HTERT RPE-1 (cell line): ENCODE measurements around the gene PRICKLE2.

Experiments
- in situ Hi-C: fragments of 300-500 bp; cut with MboI; formaldehyde crosslinking; loops from 4 replicates; pipeline ENCODE4 v1.14.3; 2020; ENCODE audit warnings: low sequenced_read_pairs

PRICKLE2 gene

GRCh38 chr3:64053117-64053516 is 172.1 kb downstream of the PRICKLE2 start:
- in situ Hi-C loops, result no loop called here

GRCh38 chr3:64049832-64050231 is 175.4 kb downstream of the PRICKLE2 start:
- in situ Hi-C loops, result loop anchor here (25.0 kb wide), 1 partner anchor 412 kb away; no protein-coding TSS in a partner anchor

GRCh38 chr3:64049136-64049535 is 176.1 kb downstream of the PRICKLE2 start:
- in situ Hi-C loops, result loop anchor here (25.0 kb wide), 1 partner anchor 413 kb away; no protein-coding TSS in a partner anchor

GRCh38 chr3:64048631-64049061 is 176.6 kb downstream of the PRICKLE2 start:
- in situ Hi-C loops, result loop anchor here (25.0 kb wide), 1 partner anchor 414 kb away; no protein-coding TSS in a partner anchor

GRCh38 chr3:64047787-64048186 is 177.5 kb downstream of the PRICKLE2 start:
- in situ Hi-C loops, result loop anchor here (25.0 kb wide), 1 partner anchor 415 kb away; no protein-coding TSS in a partner anchor

GRCh38 chr3:64046996-64047594 is 178.2 kb downstream of the PRICKLE2 start:
- in situ Hi-C loops, result loop anchor here (25.0 kb wide), 1 partner anchor 415 kb away; no protein-coding TSS in a partner anchor

GRCh38 chr3:64046592-64046991 is 178.7 kb downstream of the PRICKLE2 start:
- in situ Hi-C loops, result loop anchor here (25.0 kb wide), 1 partner anchor 416 kb away; no protein-coding TSS in a partner anchor

GRCh38 chr3:64042952-64043351 is 182.3 kb downstream of the PRICKLE2 start:
- in situ Hi-C loops, result loop anchor here (25.0 kb wide), 1 partner anchor 419 kb away; no protein-coding TSS in a partner anchor
